Keratinocyte (primary cell): Measurements from ENCODE around the gene PRKCZ. TPM values are rescaled to one million over a fixed set of nuclear protein-coding genes. Genes with fewer than 3 reads are reported as not detected.

Experiments used
- DNase-seq: peaks from one replicate; pipeline ENCODE4 v3.0.0-alpha.2; 2011; ENCODE audit warnings: low read depth, missing footprints, low spot score
- FAIRE-seq: peaks from 2 replicates; lab custom pipeline; 2011; peaks lifted over from hg19 to GRCh38; lab: Jason Lieb, UNC
- H2AFZ ChIP-seq: 2 replicates; pipeline ENCODE4 v1.6.0; 2012; ENCODE audit warnings: low read length, control low read depth, inconsistent platforms; ENCODE audit not compliant: control insufficient read depth
- H3K27ac ChIP-seq: 2 replicates; pipeline ENCODE4 v1.5.1; 2011; ENCODE audit warnings: low read length; ENCODE audit not compliant: control insufficient read depth, insufficient read depth
- H3K27me3 ChIP-seq: 3 replicates; pipeline ENCODE4 v1.6.0; 2011; ENCODE audit warnings: low read length; ENCODE audit not compliant: control insufficient read depth, insufficient read depth; ENCODE audit errors: extremely low read depth
- H3K36me3 ChIP-seq, 2 experiments: 2 replicates in 1 of 2; 3 replicates in 1 of 2; pipeline ENCODE4 v1.5.1; 2011; ENCODE audit warnings: low read length in 2 of 2, mild to moderate bottlenecking in 1 of 2; ENCODE audit not compliant: control insufficient read depth in 2 of 2, insufficient read depth in 2 of 2; ENCODE audit errors: extremely low read depth in 1 of 2
- H3K4me1 ChIP-seq: 3 replicates; pipeline ENCODE4 v1.5.1; 2011; ENCODE audit warnings: low read length; ENCODE audit not compliant: control insufficient read depth, insufficient read depth; ENCODE audit errors: extremely low read depth
- H3K4me2 ChIP-seq: 3 replicates; pipeline ENCODE4 v1.6.0; 2011; ENCODE audit warnings: low read depth, low read length; ENCODE audit not compliant: control insufficient read depth, insufficient read depth; ENCODE audit errors: extremely low read depth
- H3K4me3 ChIP-seq, 3 experiments: fragments of 200-600 bp in 1 of 3; sonication (generic) in 1 of 3; 2 replicates in 2 of 3; 3 replicates in 1 of 3; pipeline ENCODE4 v1.5.1; 2011 to 2016; ENCODE audit warnings: low read length in 3 of 3, mild to moderate bottlenecking in 3 of 3, control low read depth in 2 of 3, inconsistent platforms in 1 of 3, low read depth in 1 of 3, mixed read lengths in 1 of 3, mixed run types in 1 of 3, moderate library complexity in 1 of 3; ENCODE audit not compliant: control insufficient read depth in 2 of 3, insufficient read depth in 2 of 3; ENCODE audit errors: extremely low read depth in 1 of 3
- H3K79me2 ChIP-seq: 2 replicates; pipeline ENCODE4 v1.6.0; 2012; ENCODE audit warnings: low read length; ENCODE audit not compliant: control insufficient read depth, insufficient read depth
- H3K9ac ChIP-seq: 3 replicates; pipeline ENCODE4 v1.6.0; 2011; ENCODE audit warnings: low read length; ENCODE audit not compliant: control insufficient read depth, insufficient read depth; ENCODE audit errors: extremely low read depth
- H3K9me1 ChIP-seq: 3 replicates; pipeline ENCODE4 v1.6.0; 2011; ENCODE audit warnings: low read length; ENCODE audit not compliant: control insufficient read depth, insufficient read depth; ENCODE audit errors: extremely low read depth
- H3K9me3 ChIP-seq: 2 replicates; pipeline ENCODE4 v1.5.1; 2012; ENCODE audit warnings: low read depth, low read length; ENCODE audit not compliant: control insufficient read depth
- H4K20me1 ChIP-seq: 3 replicates; pipeline ENCODE4 v1.6.0; 2011; ENCODE audit warnings: low read length; ENCODE audit not compliant: control insufficient read depth, insufficient read depth; ENCODE audit errors: extremely low read depth
- CTCF ChIP-seq, 3 experiments: IDR thresholded peaks in 1 of 3; conservative IDR thresholded peaks in 1 of 3; optimal IDR thresholded peaks in 1 of 3; 2 replicates in 2 of 3; 3 replicates in 1 of 3; pipeline versions ENCODE3 to v1.5.1; 2011; ENCODE audit warnings: low read length in 3 of 3, mild to moderate bottlenecking in 3 of 3, moderate library complexity in 2 of 3, control low read depth in 1 of 3, inconsistent platforms in 1 of 3; ENCODE audit not compliant: insufficient read depth in 2 of 3; ENCODE audit errors: extremely low read depth in 1 of 3
- EZH2 ChIP-seq: IDR thresholded peaks from one replicate; pipeline ENCODE4 v1.6.1; 2012; ENCODE audit warnings: inconsistent platforms, mild to moderate bottlenecking, low read length, moderate library complexity
- dilution Hi-C: fragments of 300-500 bp; cut with MboI; formaldehyde crosslinking; loops from one replicate; pipeline ENCODE4 v1.7.0; 2020; ENCODE audit warnings: low sequenced_read_pairs; ENCODE audit not compliant: extremely low pct_ligation_motif_present
- polyA plus RNA-seq, 5 experiments: library from polyadenylated mRNA; depleted of rRNA in 3 of 5; stranded (reverse) in 3 of 5; stranded (forward) in 1 of 5; unstranded in 1 of 5; fragments of >200 nt; gene quantifications; 1 replicate in 1 of 5; 2 replicates in 3 of 5; 3 replicates in 1 of 5; pipeline versions ENCODE4 v1.2.1 to v1.2.3, GENCODE V29; 2011 to 2012; ENCODE audit warnings: missing spikeins in 2 of 5, low read depth in 1 of 5, low replicate concordance in 1 of 5

The PRKCZ gene
- polyA plus RNA-seq, 1 donor (not counting 4 experiments of a cell fraction or from before 2014, with no cell fraction given) = 36.3 TPM

- H3K4me1 ChIP-seq = no peaks in the 10 kb centered on the region
- TF ChIP-seq CTCF (optimal IDR thresholded peaks at IDR 0.05 in 1 of 3, IDR thresholded peaks at IDR 0.05 in 1 of 3, conservative IDR thresholded peaks at IDR 0.05 in 1 of 3; ENCODE audit: extremely low read depth in 1 of 3, insufficient read depth in 2 of 3, low read length in 3 of 3) (no peak), EZH2 (no peak)
- no peaks in the 10 kb centered on the region for H3K9me3 ChIP-seq
- DNase-seq (no peak), FAIRE-seq (no peak)
- H3K4me2 ChIP-seq = no peak overlapping the region
- H3K27me3 ChIP-seq = no peaks in the 10 kb centered on the region
- no peaks in the 10 kb centered on the region for H4K20me1 ChIP-seq
- H3K36me3 ChIP-seq = peaks cover 11 to 13% of the 10 kb centered on the region in 2 experiments
- H3K9ac ChIP-seq = no peak overlapping the region
- no peaks in the 10 kb centered on the region for H3K9me1 ChIP-seq
- no peak overlapping the region for H3K4me3 ChIP-seq
- dilution Hi-C loops = no loop called here
- H3K79me2 ChIP-seq = no peaks in the 10 kb centered on the region
- H3K27ac ChIP-seq = no peak overlapping the region
- H2AFZ ChIP-seq = no peak overlapping the region
Observed at GRCh38 chr1:2106659-2107405, 56.6 kb downstream of the PRKCZ start.

GRCh38 chr1:2107586-2108212 is 57.5 kb downstream of the PRKCZ start:
- FAIRE-seq = no peak

More at GRCh38 chr1:2107586-2108212, 57.5 kb downstream of the PRKCZ start:
- Histone ChIP-seq H3K27ac (no peak overlapping the region), H3K27me3 (no peaks in the 10 kb centered on the region), H2AFZ (no peak overlapping the region), H3K4me1 (no peaks in the 10 kb centered on the region), H3K4me3 (no peak overlapping the region), H3K9me1 (no peaks in the 10 kb centered on the region), H3K79me2 (no peaks in the 10 kb centered on the region), H3K9me3 (no peaks in the 10 kb centered on the region), H3K9ac (no peak overlapping the region), H3K36me3 (peaks cover 11 to 13% of the 10 kb centered on the region in 2 experiments), H3K4me2 (no peak overlapping the region), H4K20me1 (no peaks in the 10 kb centered on the region)
- dilution Hi-C loops = no loop called here
- no peak for DNase-seq
- TF ChIP-seq EZH2 (no peak), CTCF (optimal IDR thresholded peaks at IDR 0.05 in 1 of 3, IDR thresholded peaks at IDR 0.05 in 1 of 3, conservative IDR thresholded peaks at IDR 0.05 in 1 of 3; ENCODE audit: extremely low read depth in 1 of 3, insufficient read depth in 2 of 3, low read length in 3 of 3) (no peak)
